Activated naive CD8-positive, alpha-beta T cell treated with anti-CD3 and anti-CD28 coated beads, Interleukin-2, amount 10 ng/mL, durations not matched to agents 7 days and 5 days (primary cell): ENCODE measurements around the gene CNGA4. TPM values are rescaled to one million over a fixed set of nuclear protein-coding genes. Genes with fewer than 3 reads are reported as not detected.

Experiments used
- total RNA-seq, 2 experiments: library from RNA; stranded (reverse); gene quantifications; one replicate each; pipeline ENCODE4 v1.2.3, GENCODE V29; 2021

CNGA4 gene
- total RNA-seq, 2 experiments from 2014 or later: 0.20 to 0.22 TPM

Other genes with a start within 250 kb of the CNGA4 start
- not detected for gene OR56A4, start 232.1 kb upstream of the CNGA4 start, total RNA-seq
- not detected for gene OR56A1, start 208.3 kb upstream of the CNGA4 start, total RNA-seq
- gene OR56B4, start 131.4 kb upstream of the CNGA4 start, total RNA-seq: not detected
- gene OR52B2, start 68.8 kb upstream of the CNGA4 start, total RNA-seq: not detected
- not detected for gene OR52W1, start 39.9 kb upstream of the CNGA4 start, total RNA-seq
- not detected for gene C11orf42, start 33.5 kb upstream of the CNGA4 start, total RNA-seq
- 10 to 100 TPM; 33.3 to 34.9 TPM for gene FHIP1B, start 4.5 kb upstream of the CNGA4 start, total RNA-seq
- not detected for gene CCKBR, start 20.7 kb downstream of the CNGA4 start, total RNA-seq
- 1 to 10 TPM; 1.4 to 1.6 TPM for gene CAVIN3, start 81.4 kb downstream of the CNGA4 start, total RNA-seq
- gene SMPD1, start 151.4 kb downstream of the CNGA4 start, total RNA-seq: 10 to 100 TPM; 40.7 to 42.6 TPM
- gene APBB1, start 180.0 kb downstream of the CNGA4 start, total RNA-seq: 10 to 100 TPM; 64.0 to 69.2 TPM
- gene HPX, start 201.9 kb downstream of the CNGA4 start, total RNA-seq: 1 to 10 TPM in 1 of 2 experiments, under 1 TPM in 1; 0.58 to 1.3 TPM
- gene TRIM3, start 234.9 kb downstream of the CNGA4 start, total RNA-seq: 10 to 100 TPM; 11.8 to 11.9 TPM
- 10 to 100 TPM; 44.3 to 44.6 TPM for gene ARFIP2, start 242.2 kb downstream of the CNGA4 start, total RNA-seq
- 10 to 100 TPM; 41.3 to 47.0 TPM for gene TIMM10B, start 242.4 kb downstream of the CNGA4 start, total RNA-seq